T-cell (primary cell): Measurements from ENCODE around the gene NELL1. TPM values are rescaled to one million over a fixed set of nuclear protein-coding genes. Genes with fewer than 3 reads are reported as not detected.

Source experiments
- ATAC-seq, 4 experiments: fragments of 200-7000 bp in 3 of 4; fragments of 150-1000 bp in 1 of 4; cut with Tn5 transposase; replicated peaks in 1 of 4; 1 replicate in 3 of 4; 2 replicates in 1 of 4; pipeline ENCODE4 v1.10.0; 2021; ENCODE audit warnings: moderate library complexity in 3 of 4, mild to moderate bottlenecking in 2 of 4, moderate number of reproducible peaks in 1 of 4
- CTCF ChIA-PET, 2 donors: fragments of 300-600 bp; sonication (Branson Sonifier 250); formaldehyde crosslinking; loops; one replicate each; lab custom pipeline; 2022; ENCODE audit warnings: antibody characterized with exemption in 2 of 2; lab: Charles Lee
- POLR2A ChIA-PET, 2 donors: fragments of 300-600 bp; sonication (Branson Sonifier 250); formaldehyde crosslinking; loops; one replicate each; lab custom pipeline; 2022; ENCODE audit warnings: antibody characterized with exemption in 2 of 2; lab: Charles Lee
- DNase-seq, 35 experiments: peaks; one replicate each; pipeline versions ENCODE4 v3.0.0 to v3.0.0-alpha.2; 2013 to 2023
- H3K27ac ChIP-seq: one replicate; pipeline ENCODE4 v1.5.1; 2013; ENCODE audit warnings: low read length
- H3K27me3 ChIP-seq, 2 experiments: replicated peaks in 1 of 2; 1 replicate in 1 of 2; 2 replicates in 1 of 2; pipeline versions ENCODE4 v1.6.1 to v1.7.0; 2013; ENCODE audit warnings: low read length in 1 of 2, mixed read lengths in 1 of 2; ENCODE audit not compliant: control insufficient read depth in 2 of 2, insufficient read depth in 2 of 2; ENCODE audit errors: extremely low read depth in 1 of 2
- H3K36me3 ChIP-seq, 2 donors: 1 replicate in 1 of 2; 2 replicates in 1 of 2; pipeline versions ENCODE4 v1.6.1 to v1.7.0; 2013; ENCODE audit warnings: low read length in 1 of 2; ENCODE audit not compliant: control insufficient read depth in 2 of 2, insufficient read depth in 1 of 2; ENCODE audit errors: extremely low read depth in 1 of 2
- H3K4me1 ChIP-seq, 2 experiments: 1 replicate in 1 of 2; 2 replicates in 1 of 2; pipeline versions ENCODE4 v1.6.1 to v1.7.0; 2013; ENCODE audit warnings: low read length in 2 of 2, mixed read lengths in 1 of 2; ENCODE audit not compliant: insufficient read depth in 2 of 2, control insufficient read depth in 1 of 2; ENCODE audit errors: extremely low read depth in 1 of 2
- H3K4me3 ChIP-seq, 2 donors: 1 replicate in 1 of 2; 2 replicates in 1 of 2; pipeline versions ENCODE4 v1.5.1 to v1.7.0; 2013; ENCODE audit warnings: mild to moderate bottlenecking in 2 of 2, low read length in 1 of 2, moderate library complexity in 1 of 2; ENCODE audit not compliant: control insufficient read depth in 1 of 2; ENCODE audit errors: extremely low read depth in 1 of 2
- H3K9me3 ChIP-seq: 2 replicates; pipeline ENCODE4 v1.7.0; 2013
- H3K27ac Mint-ChIP-seq, 2 donors: one replicate each; pipeline ENCODE4 v1.8.0; 2020 to 2021; ENCODE audit warnings: mild to moderate bottlenecking in 2 of 2, mixed read lengths in 2 of 2
- H3K27me3 Mint-ChIP-seq, 2 donors: one replicate each; pipeline ENCODE4 v1.8.0; 2021 to 2022; ENCODE audit warnings: mixed read lengths in 2 of 2
- H3K36me3 Mint-ChIP-seq: one replicate; pipeline ENCODE4 v1.8.0; 2021; ENCODE audit warnings: mixed read lengths
- H3K4me1 Mint-ChIP-seq, 3 donors: one replicate each; pipeline ENCODE4 v1.8.0; 2020 to 2022; ENCODE audit warnings: mixed read lengths in 3 of 3, mild to moderate bottlenecking in 1 of 3
- H3K4me3 Mint-ChIP-seq, 3 donors: one replicate each; pipeline ENCODE4 v1.8.0; 2020 to 2022; ENCODE audit warnings: mild to moderate bottlenecking in 3 of 3, mixed read lengths in 3 of 3, moderate library complexity in 3 of 3
- H3K9me3 Mint-ChIP-seq, 3 donors: one replicate each; pipeline ENCODE4 v1.8.0; 2020 to 2022; ENCODE audit warnings: mixed read lengths in 3 of 3
- WGBS: methylation state at CpG from one replicate; pipeline ENCODE4 v1.1.5; 2013; ENCODE audit warnings: missing lambda C conversion rate; ENCODE audit not compliant: insufficient coverage; 5-methylcytosine and 5-hydroxymethylcytosine counted together
- total RNA-seq, 35 experiments: library from RNA in 6 of 35; stranded (reverse) in 6 of 35; fragments of 120-200 nt in 1 of 35; gene quantifications; one replicate each; pipeline versions ENCODE4 v1.2.1 to v1.2.4 and lab custom pipeline; 2013 to 2026

The NELL1 gene
- total RNA-seq, 5 donors from 2014 or later (not counting 1 experiment from before 2014, with no cell fraction given): not detected

DNA sequence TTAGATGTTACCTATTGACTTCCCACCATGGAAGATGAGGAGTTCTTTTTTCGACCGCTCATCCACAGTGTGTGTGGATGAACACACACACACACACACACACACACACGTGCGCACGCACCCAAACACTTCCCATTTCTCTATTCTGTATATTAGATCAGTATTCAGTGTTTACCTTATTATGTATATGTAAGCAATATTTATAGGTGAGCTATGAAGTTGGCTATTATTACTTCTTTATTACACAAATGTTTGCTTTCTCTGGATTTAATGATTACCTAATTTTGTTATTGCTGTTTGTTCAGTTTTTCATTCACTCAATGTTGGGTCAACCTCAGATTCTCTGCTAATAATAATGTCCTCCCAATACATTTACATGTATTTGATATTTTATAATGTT is 721.0 kb downstream of the NELL1 start:
- WGBS: no CpG with 5 or more reads among the region's 5 CpGs
- CTCF ChIA-PET: no interaction called here
- no peak for DNase-seq
- H3K4me1 Mint-ChIP-seq: no peaks in the 10 kb centered on the region
- Histone ChIP-seq H3K4me1 (no peaks in the 10 kb centered on the region), H3K36me3 (no peaks in the 10 kb centered on the region), H3K27me3 (no peaks in the 10 kb centered on the region), H3K9me3 (no peaks in the 10 kb centered on the region), H3K27ac (no peak overlapping the region), H3K4me3 (no peak overlapping the region)
- no peak overlapping the region for H3K4me3 Mint-ChIP-seq
- POLR2A ChIA-PET: no interaction called here
- no peaks in the 10 kb centered on the region for H3K27me3 Mint-ChIP-seq
- peaks cover 0 to 25% (median 16%) of the 10 kb centered on the region in 3 donors for H3K9me3 Mint-ChIP-seq
- H3K27ac Mint-ChIP-seq: no peak overlapping the region
- no peak for ATAC-seq
- H3K36me3 Mint-ChIP-seq: no peaks in the 10 kb centered on the region

DNA sequence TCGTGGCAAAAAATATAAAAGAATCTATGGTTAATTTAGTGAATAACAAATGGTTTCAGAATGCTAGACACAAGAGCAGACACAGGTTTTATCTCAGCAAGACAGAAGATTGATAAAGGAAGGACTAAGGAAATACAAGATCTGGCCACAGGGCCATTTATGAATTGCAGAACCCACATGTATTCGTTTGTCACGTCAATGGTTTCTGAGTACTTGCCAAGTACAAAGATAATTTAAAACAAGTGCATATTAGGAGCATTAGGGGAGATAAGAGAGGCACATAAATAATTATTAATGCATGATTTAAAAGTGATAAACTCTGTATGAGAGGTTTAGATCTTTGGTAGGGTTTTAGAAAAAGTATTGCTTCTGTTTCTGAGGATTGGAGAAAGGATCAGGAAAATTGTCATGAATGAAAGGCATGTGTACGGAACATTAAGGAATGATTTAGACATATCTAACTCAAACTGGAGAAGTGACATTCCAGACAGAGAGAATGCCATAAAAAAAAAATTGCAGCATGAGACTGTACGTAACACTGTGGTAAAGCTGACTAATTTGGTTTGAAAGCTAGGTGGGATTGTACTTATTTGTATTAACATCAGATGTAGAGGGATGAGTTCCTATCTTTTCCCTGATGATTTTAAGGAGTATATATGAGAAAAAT is 727.1 kb downstream of the NELL1 start:
- Histone ChIP-seq H3K27ac (no peak overlapping the region), H3K4me1 (no peaks in the 10 kb centered on the region), H3K4me3 (no peak overlapping the region), H3K27me3 (no peaks in the 10 kb centered on the region), H3K36me3 (no peaks in the 10 kb centered on the region), H3K9me3 (no peaks in the 10 kb centered on the region)
- CTCF ChIA-PET: no interaction called here
- WGBS: 31% methylated on average over 2 of the region's 5 CpGs
- peaks cover 10 to 17% (median 16%) of the 10 kb centered on the region in 3 donors for H3K9me3 Mint-ChIP-seq
- POLR2A ChIA-PET: no interaction called here
- H3K27ac Mint-ChIP-seq: no peak overlapping the region
- DNase-seq (no peak), ATAC-seq (no peak)
- H3K4me1 Mint-ChIP-seq: no peaks in the 10 kb centered on the region
- no peaks in the 10 kb centered on the region for H3K27me3 Mint-ChIP-seq
- H3K36me3 Mint-ChIP-seq: no peaks in the 10 kb centered on the region
- no peak overlapping the region for H3K4me3 Mint-ChIP-seq

DNA sequence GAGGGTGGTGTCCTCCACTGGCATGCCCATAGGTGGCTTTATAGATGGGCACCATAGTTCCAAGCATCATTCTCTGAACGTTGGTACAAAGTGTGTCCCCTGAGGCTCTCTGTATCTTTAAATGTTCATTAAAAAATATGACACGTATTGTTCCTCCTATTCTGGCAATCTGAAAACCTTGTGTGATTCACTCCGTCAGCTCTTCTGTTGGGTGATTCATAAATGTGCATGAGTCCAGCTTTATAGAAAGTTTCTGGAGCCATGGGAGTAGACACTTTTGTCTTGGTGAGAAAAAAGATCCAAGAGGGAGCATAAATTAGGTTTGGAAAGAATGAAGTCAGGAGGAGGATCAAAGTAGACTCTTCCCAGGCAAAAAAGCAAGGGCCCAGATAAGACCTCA is 728.8 kb downstream of the NELL1 start:
- no peak overlapping the region for H3K27ac ChIP-seq
- H3K9me3 Mint-ChIP-seq: peaks cover 10 to 20% (median 16%) of the 10 kb centered on the region in 3 donors
- no peaks in the 10 kb centered on the region for H3K9me3 ChIP-seq
- no peak for ATAC-seq
- H3K36me3 ChIP-seq: no peaks in the 10 kb centered on the region
- H3K36me3 Mint-ChIP-seq: no peaks in the 10 kb centered on the region
- no peaks in the 10 kb centered on the region for H3K27me3 Mint-ChIP-seq
- H3K4me3 Mint-ChIP-seq: no peak overlapping the region
- H3K4me1 ChIP-seq: no peaks in the 10 kb centered on the region
- ChIA-PET POLR2A (no interaction called here), CTCF (no interaction called here)
- 100% methylated on average over 2 of the region's 3 CpGs for WGBS
- no peaks in the 10 kb centered on the region for H3K4me1 Mint-ChIP-seq
- no peak overlapping the region for H3K4me3 ChIP-seq
- DNase-seq: no peak
- H3K27ac Mint-ChIP-seq: no peak overlapping the region
- H3K27me3 ChIP-seq: no peaks in the 10 kb centered on the region

DNA sequence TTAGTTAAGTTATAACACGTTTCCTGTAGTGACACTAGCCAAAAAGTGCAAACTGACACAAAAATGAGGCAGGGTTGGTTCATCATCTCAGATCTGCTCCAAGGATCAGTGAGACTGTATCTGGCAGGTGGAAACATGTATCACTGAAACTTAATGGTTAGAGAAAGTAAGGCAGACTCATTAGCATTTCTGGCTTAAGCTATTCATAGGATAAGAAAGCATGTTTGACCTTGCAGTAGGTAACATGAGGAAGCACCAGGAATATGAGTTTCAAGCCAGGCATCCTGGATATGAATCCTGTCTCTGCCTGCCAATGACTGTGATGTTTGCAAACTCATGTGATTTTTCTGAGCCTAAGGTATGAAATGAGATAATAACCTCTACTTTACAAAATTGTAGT is 732.1 kb downstream of the NELL1 start:
- Histone ChIP-seq H3K4me1 (no peaks in the 10 kb centered on the region), H3K9me3 (no peaks in the 10 kb centered on the region), H3K36me3 (no peaks in the 10 kb centered on the region), H3K27ac (no peak overlapping the region), H3K27me3 (no peaks in the 10 kb centered on the region), H3K4me3 (no peak overlapping the region)
- Mint-ChIP-seq H3K4me3 (no peak overlapping the region), H3K27me3 (no peaks in the 10 kb centered on the region), H3K27ac (no peak overlapping the region), H3K9me3 (peaks cover 10 to 11% (median 11%) of the 10 kb centered on the region in 3 donors), H3K4me1 (no peaks in the 10 kb centered on the region), H3K36me3 (no peaks in the 10 kb centered on the region)
- POLR2A ChIA-PET: no interaction called here
- DNase-seq (no peak), ATAC-seq (no peak)
- 86% methylated on average over 1 of the region's 1 CpG for WGBS
- CTCF ChIA-PET: no interaction called here

DNA sequence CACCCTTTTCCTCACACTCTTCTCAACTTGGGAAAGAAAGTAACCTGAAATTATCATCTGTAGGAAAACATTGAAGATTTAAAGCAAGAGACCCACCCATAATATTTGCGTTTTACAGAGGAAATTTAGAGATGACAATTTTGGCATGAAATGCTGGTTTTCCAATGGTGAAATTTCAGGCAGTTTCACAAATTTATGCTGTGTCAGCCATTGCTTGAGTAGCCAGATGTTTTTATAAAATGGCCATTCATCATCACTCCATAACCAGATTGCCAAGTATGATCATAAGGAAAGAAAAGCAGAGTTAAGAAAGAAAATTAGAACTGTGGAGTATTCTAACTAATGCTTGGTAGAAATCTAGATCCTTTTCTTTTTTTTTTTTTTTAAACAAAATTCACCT is 732.9 kb downstream of the NELL1 start:
- Mint-ChIP-seq H3K4me1 (no peaks in the 10 kb centered on the region), H3K9me3 (peaks cover 8 to 11% (median 11%) of the 10 kb centered on the region in 3 donors), H3K36me3 (no peaks in the 10 kb centered on the region), H3K27ac (no peak overlapping the region), H3K27me3 (no peaks in the 10 kb centered on the region), H3K4me3 (no peak overlapping the region)
- Histone ChIP-seq H3K9me3 (no peaks in the 10 kb centered on the region), H3K4me1 (no peaks in the 10 kb centered on the region), H3K36me3 (no peaks in the 10 kb centered on the region), H3K27me3 (no peaks in the 10 kb centered on the region), H3K4me3 (no peak overlapping the region), H3K27ac (no peak overlapping the region)
- no CpG with 5 or more reads among the region's 1 CpG for WGBS
- DNase-seq: no peak
- no peak for ATAC-seq
- POLR2A ChIA-PET: no interaction called here
- CTCF ChIA-PET: no interaction called here

DNA sequence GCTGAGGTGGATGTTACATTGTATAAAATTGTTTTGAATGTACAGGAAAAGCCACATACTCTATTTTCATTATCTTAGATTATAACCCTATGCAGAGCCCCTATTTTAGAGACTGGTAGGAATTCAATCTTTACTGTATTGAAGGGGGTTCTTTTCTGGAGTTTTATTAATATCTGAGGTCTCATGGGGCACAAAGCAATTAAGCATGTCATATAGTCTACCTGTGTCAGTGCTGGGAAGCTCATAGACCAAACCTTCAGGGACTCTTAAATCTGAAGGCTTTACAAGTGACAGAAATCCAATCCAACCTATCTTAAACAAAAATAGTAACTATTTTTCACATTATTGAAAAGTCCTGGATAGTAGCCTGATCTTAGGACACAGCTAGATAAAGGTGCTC is 733.7 kb downstream of the NELL1 start:
- no peaks in the 10 kb centered on the region for H3K4me1 Mint-ChIP-seq
- Histone ChIP-seq H3K4me1 (no peaks in the 10 kb centered on the region), H3K36me3 (no peaks in the 10 kb centered on the region), H3K9me3 (no peaks in the 10 kb centered on the region), H3K27me3 (no peaks in the 10 kb centered on the region), H3K27ac (no peak overlapping the region), H3K4me3 (no peak overlapping the region)
- ChIA-PET POLR2A (no interaction called here), CTCF (no interaction called here)
- H3K36me3 Mint-ChIP-seq: no peaks in the 10 kb centered on the region
- H3K4me3 Mint-ChIP-seq: no peak overlapping the region
- no peaks in the 10 kb centered on the region for H3K27me3 Mint-ChIP-seq
- peaks cover 8 to 11% (median 11%) of the 10 kb centered on the region in 3 donors for H3K9me3 Mint-ChIP-seq
- DNase-seq (no peak), ATAC-seq (no peak)
- no peak overlapping the region for H3K27ac Mint-ChIP-seq

DNA sequence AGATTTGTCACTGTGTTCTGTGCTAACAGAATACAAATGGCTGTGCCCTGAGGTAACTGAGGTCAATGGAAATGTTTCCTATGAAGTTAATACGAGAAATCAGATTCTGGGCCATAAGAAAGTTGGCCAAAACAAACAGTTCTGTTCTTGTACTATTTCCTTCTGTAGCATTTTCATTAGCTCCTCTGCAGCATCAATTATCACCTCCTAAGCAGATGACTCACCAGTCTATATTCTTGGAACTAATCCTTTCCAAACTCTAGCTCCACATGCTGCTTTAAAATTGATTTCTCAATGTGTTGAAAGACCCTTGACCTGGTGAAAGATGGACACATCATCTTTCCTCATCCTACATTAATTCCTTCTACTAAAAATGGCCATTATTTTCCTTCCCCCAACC is 736.0 kb downstream of the NELL1 start:
- H3K4me3 ChIP-seq: no peak overlapping the region
- H3K36me3 ChIP-seq: no peaks in the 10 kb centered on the region
- ATAC-seq (no peak), DNase-seq (no peak)
- H3K27ac Mint-ChIP-seq: no peak overlapping the region
- no peaks in the 10 kb centered on the region for H3K9me3 ChIP-seq
- ChIA-PET POLR2A (no interaction called here), CTCF (no interaction called here)
- peaks cover 6 to 18% (median 8%) of the 10 kb centered on the region in 3 donors for H3K9me3 Mint-ChIP-seq
- H3K4me1 Mint-ChIP-seq: no peaks in the 10 kb centered on the region
- no peak overlapping the region for H3K27ac ChIP-seq
- H3K4me1 ChIP-seq: no peaks in the 10 kb centered on the region
- H3K36me3 Mint-ChIP-seq: no peaks in the 10 kb centered on the region
- no peaks in the 10 kb centered on the region for H3K27me3 ChIP-seq
- no CpG with 5 or more reads among the region's 1 CpG for WGBS
- no peaks in the 10 kb centered on the region for H3K27me3 Mint-ChIP-seq
- H3K4me3 Mint-ChIP-seq: no peak overlapping the region
